Keratinocyte (primary cell): ENCODE results near the gene GCM1. TPM values are rescaled to one million over a fixed set of nuclear protein-coding genes. Genes with fewer than 3 reads are reported as not detected.

Experiments used
- DNase-seq: peaks from one replicate; pipeline ENCODE4 v3.0.0-alpha.2; 2011; ENCODE audit warnings: low read depth, missing footprints, low spot score
- FAIRE-seq: peaks from 2 replicates; lab custom pipeline; 2011; peaks lifted over from hg19 to GRCh38; lab: Jason Lieb, UNC
- H2AFZ ChIP-seq: 2 replicates; pipeline ENCODE4 v1.6.0; 2012; ENCODE audit warnings: low read length, control low read depth, inconsistent platforms; ENCODE audit not compliant: control insufficient read depth
- H3K27ac ChIP-seq: 2 replicates; pipeline ENCODE4 v1.5.1; 2011; ENCODE audit warnings: low read length; ENCODE audit not compliant: control insufficient read depth, insufficient read depth
- H3K27me3 ChIP-seq: 3 replicates; pipeline ENCODE4 v1.6.0; 2011; ENCODE audit warnings: low read length; ENCODE audit not compliant: control insufficient read depth, insufficient read depth; ENCODE audit errors: extremely low read depth
- H3K36me3 ChIP-seq, 2 experiments: 2 replicates in 1 of 2; 3 replicates in 1 of 2; pipeline ENCODE4 v1.5.1; 2011; ENCODE audit warnings: low read length in 2 of 2, mild to moderate bottlenecking in 1 of 2; ENCODE audit not compliant: control insufficient read depth in 2 of 2, insufficient read depth in 2 of 2; ENCODE audit errors: extremely low read depth in 1 of 2
- H3K4me1 ChIP-seq: 3 replicates; pipeline ENCODE4 v1.5.1; 2011; ENCODE audit warnings: low read length; ENCODE audit not compliant: control insufficient read depth, insufficient read depth; ENCODE audit errors: extremely low read depth
- H3K4me2 ChIP-seq: 3 replicates; pipeline ENCODE4 v1.6.0; 2011; ENCODE audit warnings: low read depth, low read length; ENCODE audit not compliant: control insufficient read depth, insufficient read depth; ENCODE audit errors: extremely low read depth
- H3K4me3 ChIP-seq, 3 experiments: fragments of 200-600 bp in 1 of 3; sonication (generic) in 1 of 3; 2 replicates in 2 of 3; 3 replicates in 1 of 3; pipeline ENCODE4 v1.5.1; 2011 to 2016; ENCODE audit warnings: low read length in 3 of 3, mild to moderate bottlenecking in 3 of 3, control low read depth in 2 of 3, inconsistent platforms in 1 of 3, low read depth in 1 of 3, mixed read lengths in 1 of 3, mixed run types in 1 of 3, moderate library complexity in 1 of 3; ENCODE audit not compliant: control insufficient read depth in 2 of 3, insufficient read depth in 2 of 3; ENCODE audit errors: extremely low read depth in 1 of 3
- H3K79me2 ChIP-seq: 2 replicates; pipeline ENCODE4 v1.6.0; 2012; ENCODE audit warnings: low read length; ENCODE audit not compliant: control insufficient read depth, insufficient read depth
- H3K9ac ChIP-seq: 3 replicates; pipeline ENCODE4 v1.6.0; 2011; ENCODE audit warnings: low read length; ENCODE audit not compliant: control insufficient read depth, insufficient read depth; ENCODE audit errors: extremely low read depth
- H3K9me1 ChIP-seq: 3 replicates; pipeline ENCODE4 v1.6.0; 2011; ENCODE audit warnings: low read length; ENCODE audit not compliant: control insufficient read depth, insufficient read depth; ENCODE audit errors: extremely low read depth
- H3K9me3 ChIP-seq: 2 replicates; pipeline ENCODE4 v1.5.1; 2012; ENCODE audit warnings: low read depth, low read length; ENCODE audit not compliant: control insufficient read depth
- H4K20me1 ChIP-seq: 3 replicates; pipeline ENCODE4 v1.6.0; 2011; ENCODE audit warnings: low read length; ENCODE audit not compliant: control insufficient read depth, insufficient read depth; ENCODE audit errors: extremely low read depth
- CTCF ChIP-seq, 3 experiments: IDR thresholded peaks in 1 of 3; conservative IDR thresholded peaks in 1 of 3; optimal IDR thresholded peaks in 1 of 3; 2 replicates in 2 of 3; 3 replicates in 1 of 3; pipeline versions ENCODE3 to v1.5.1; 2011; ENCODE audit warnings: low read length in 3 of 3, mild to moderate bottlenecking in 3 of 3, moderate library complexity in 2 of 3, control low read depth in 1 of 3, inconsistent platforms in 1 of 3; ENCODE audit not compliant: insufficient read depth in 2 of 3; ENCODE audit errors: extremely low read depth in 1 of 3
- EZH2 ChIP-seq: IDR thresholded peaks from one replicate; pipeline ENCODE4 v1.6.1; 2012; ENCODE audit warnings: inconsistent platforms, mild to moderate bottlenecking, low read length, moderate library complexity
- dilution Hi-C: fragments of 300-500 bp; cut with MboI; formaldehyde crosslinking; loops from one replicate; pipeline ENCODE4 v1.7.0; 2020; ENCODE audit warnings: low sequenced_read_pairs; ENCODE audit not compliant: extremely low pct_ligation_motif_present
- polyA plus RNA-seq, 5 experiments: library from polyadenylated mRNA; depleted of rRNA in 3 of 5; stranded (reverse) in 3 of 5; stranded (forward) in 1 of 5; unstranded in 1 of 5; fragments of >200 nt; gene quantifications; 1 replicate in 1 of 5; 2 replicates in 3 of 5; 3 replicates in 1 of 5; pipeline versions ENCODE4 v1.2.1 to v1.2.3, GENCODE V29; 2011 to 2012; ENCODE audit warnings: missing spikeins in 2 of 5, low read depth in 1 of 5, low replicate concordance in 1 of 5

Gene GCM1
- polyA plus RNA-seq, 1 donor (not counting 4 experiments of a cell fraction or from before 2014, with no cell fraction given), result not detected

GRCh38 chr6:53134601-53135235, 13.9 kb downstream of the GCM1 start:
- H3K27ac ChIP-seq, result no peak overlapping the region
- dilution Hi-C loops, result no loop called here
- H4K20me1 ChIP-seq, result no peaks in the 10 kb centered on the region
- no peak overlapping the region for H3K4me2 ChIP-seq
- TF ChIP-seq CTCF (optimal IDR thresholded peaks at IDR 0.05 in 1 of 3, IDR thresholded peaks at IDR 0.05 in 1 of 3, conservative IDR thresholded peaks at IDR 0.05 in 1 of 3; ENCODE audit: extremely low read depth in 1 of 3, insufficient read depth in 2 of 3, low read length in 3 of 3) (no peak), EZH2 (no peak)
- H3K36me3 ChIP-seq, result no peaks in the 10 kb centered on the region
- H3K27me3 ChIP-seq, result peaks cover 2% of the 10 kb centered on the region
- no peak overlapping the region for H3K4me3 ChIP-seq
- H3K9me1 ChIP-seq, result no peaks in the 10 kb centered on the region
- FAIRE-seq (no peak), DNase-seq (no peak)
- H3K79me2 ChIP-seq, result no peaks in the 10 kb centered on the region
- H3K4me1 ChIP-seq, result peaks cover 5% of the 10 kb centered on the region
- H2AFZ ChIP-seq, result no peak overlapping the region
- H3K9ac ChIP-seq, result no peak overlapping the region
- H3K9me3 ChIP-seq, result no peaks in the 10 kb centered on the region

- H3K4me2 ChIP-seq, result no peak overlapping the region
- no peak overlapping the region for H3K27ac ChIP-seq
- H3K9me1 ChIP-seq, result no peaks in the 10 kb centered on the region
- DNase-seq (no peak), FAIRE-seq (no peak)
- no peaks in the 10 kb centered on the region for H3K79me2 ChIP-seq
- no peak overlapping the region for H3K4me3 ChIP-seq
- no peaks in the 10 kb centered on the region for H3K36me3 ChIP-seq
- no peaks in the 10 kb centered on the region for H4K20me1 ChIP-seq
- peaks cover 2% of the 10 kb centered on the region for H3K27me3 ChIP-seq
- no peak overlapping the region for H2AFZ ChIP-seq
- H3K9me3 ChIP-seq, result no peaks in the 10 kb centered on the region
- no peak overlapping the region for H3K9ac ChIP-seq
- TF ChIP-seq EZH2 (no peak), CTCF (optimal IDR thresholded peaks at IDR 0.05 in 1 of 3, IDR thresholded peaks at IDR 0.05 in 1 of 3, conservative IDR thresholded peaks at IDR 0.05 in 1 of 3; ENCODE audit: extremely low read depth in 1 of 3, insufficient read depth in 2 of 3, low read length in 3 of 3) (no peak)
- dilution Hi-C loops, result no loop called here
- H3K4me1 ChIP-seq, result peaks cover 7% of the 10 kb centered on the region
Observed at GRCh38 chr6:53133961-53134360, 14.7 kb downstream of the GCM1 start.
